ENCODE measurements around the gene CHAD. TPM values are rescaled to one million over a fixed set of nuclear protein-coding genes. Genes with fewer than 3 reads are reported as not detected.

Gene CHAD
- total and polyA plus RNA-seq, 2 of the 13 experiments (the other 11 are each of a cell fraction or from before 2014, with no cell fraction given) = 1.4 TPM; not detected in 1

DNA sequence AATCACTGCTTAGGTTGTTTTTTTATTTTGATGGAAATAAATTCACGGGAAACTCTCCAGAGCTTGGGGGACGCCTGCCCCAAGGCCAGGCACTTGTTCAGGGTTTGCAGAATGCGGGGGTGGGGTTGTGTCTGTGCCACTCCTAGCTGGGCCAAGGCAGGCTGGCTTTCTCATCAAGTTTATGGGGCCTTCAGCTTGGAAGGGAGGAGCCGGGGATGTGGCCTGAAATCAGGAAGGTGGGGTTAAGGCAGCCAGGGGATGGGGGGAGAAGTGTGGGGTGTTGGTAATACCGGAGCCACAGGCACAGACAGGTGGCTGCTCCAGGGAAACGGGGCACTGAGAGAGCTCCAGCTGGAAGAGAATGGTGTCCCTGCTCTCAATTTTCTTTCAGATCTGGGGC is 1.7 kb upstream of the CHAD start (continued):
- TF ChIP-seq, protein P1, sequence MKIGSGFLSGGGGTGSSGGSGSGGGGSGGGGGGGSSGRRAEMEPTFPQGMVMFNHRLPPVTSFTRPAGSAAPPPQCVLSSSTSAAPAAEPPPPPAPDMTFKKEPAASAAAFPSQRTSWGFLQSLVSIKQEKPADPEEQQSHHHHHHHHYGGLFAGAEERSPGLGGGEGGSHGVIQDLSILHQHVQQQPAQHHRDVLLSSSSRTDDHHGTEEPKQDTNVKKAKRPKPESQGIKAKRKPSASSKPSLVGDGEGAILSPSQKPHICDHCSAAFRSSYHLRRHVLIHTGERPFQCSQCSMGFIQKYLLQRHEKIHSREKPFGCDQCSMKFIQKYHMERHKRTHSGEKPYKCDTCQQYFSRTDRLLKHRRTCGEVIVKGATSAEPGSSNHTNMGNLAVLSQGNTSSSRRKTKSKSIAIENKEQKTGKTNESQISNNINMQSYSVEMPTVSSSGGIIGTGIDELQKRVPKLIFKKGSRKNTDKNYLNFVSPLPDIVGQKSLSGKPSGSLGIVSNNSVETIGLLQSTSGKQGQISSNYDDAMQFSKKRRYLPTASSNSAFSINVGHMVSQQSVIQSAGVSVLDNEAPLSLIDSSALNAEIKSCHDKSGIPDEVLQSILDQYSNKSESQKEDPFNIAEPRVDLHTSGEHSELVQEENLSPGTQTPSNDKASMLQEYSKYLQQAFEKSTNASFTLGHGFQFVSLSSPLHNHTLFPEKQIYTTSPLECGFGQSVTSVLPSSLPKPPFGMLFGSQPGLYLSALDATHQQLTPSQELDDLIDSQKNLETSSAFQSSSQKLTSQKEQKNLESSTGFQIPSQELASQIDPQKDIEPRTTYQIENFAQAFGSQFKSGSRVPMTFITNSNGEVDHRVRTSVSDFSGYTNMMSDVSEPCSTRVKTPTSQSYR (CRISPR knock-in tag; IDR thresholded peaks at IDR 0.05; ENCODE audit: borderline replicate concordance) = no peak
- no peak for TF ChIP-seq ARNT2 (CRISPR knock-in tag; IDR thresholded peaks at IDR 0.05; ENCODE audit: low read depth)
- TF ChIP-seq, protein P2, sequence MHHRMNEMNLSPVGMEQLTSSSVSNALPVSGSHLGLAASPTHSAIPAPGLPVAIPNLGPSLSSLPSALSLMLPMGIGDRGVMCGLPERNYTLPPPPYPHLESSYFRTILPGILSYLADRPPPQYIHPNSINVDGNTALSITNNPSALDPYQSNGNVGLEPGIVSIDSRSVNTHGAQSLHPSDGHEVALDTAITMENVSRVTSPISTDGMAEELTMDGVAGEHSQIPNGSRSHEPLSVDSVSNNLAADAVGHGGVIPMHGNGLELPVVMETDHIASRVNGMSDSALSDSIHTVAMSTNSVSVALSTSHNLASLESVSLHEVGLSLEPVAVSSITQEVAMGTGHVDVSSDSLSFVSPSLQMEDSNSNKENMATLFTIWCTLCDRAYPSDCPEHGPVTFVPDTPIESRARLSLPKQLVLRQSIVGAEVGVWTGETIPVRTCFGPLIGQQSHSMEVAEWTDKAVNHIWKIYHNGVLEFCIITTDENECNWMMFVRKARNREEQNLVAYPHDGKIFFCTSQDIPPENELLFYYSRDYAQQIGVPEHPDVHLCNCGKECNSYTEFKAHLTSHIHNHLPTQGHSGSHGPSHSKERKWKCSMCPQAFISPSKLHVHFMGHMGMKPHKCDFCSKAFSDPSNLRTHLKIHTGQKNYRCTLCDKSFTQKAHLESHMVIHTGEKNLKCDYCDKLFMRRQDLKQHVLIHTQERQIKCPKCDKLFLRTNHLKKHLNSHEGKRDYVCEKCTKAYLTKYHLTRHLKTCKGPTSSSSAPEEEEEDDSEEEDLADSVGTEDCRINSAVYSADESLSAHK (CRISPR knock-in tag; IDR thresholded peaks at IDR 0.05; ENCODE audit: borderline replicate concordance) = no peak
- TF ChIP-seq, protein P3, sequence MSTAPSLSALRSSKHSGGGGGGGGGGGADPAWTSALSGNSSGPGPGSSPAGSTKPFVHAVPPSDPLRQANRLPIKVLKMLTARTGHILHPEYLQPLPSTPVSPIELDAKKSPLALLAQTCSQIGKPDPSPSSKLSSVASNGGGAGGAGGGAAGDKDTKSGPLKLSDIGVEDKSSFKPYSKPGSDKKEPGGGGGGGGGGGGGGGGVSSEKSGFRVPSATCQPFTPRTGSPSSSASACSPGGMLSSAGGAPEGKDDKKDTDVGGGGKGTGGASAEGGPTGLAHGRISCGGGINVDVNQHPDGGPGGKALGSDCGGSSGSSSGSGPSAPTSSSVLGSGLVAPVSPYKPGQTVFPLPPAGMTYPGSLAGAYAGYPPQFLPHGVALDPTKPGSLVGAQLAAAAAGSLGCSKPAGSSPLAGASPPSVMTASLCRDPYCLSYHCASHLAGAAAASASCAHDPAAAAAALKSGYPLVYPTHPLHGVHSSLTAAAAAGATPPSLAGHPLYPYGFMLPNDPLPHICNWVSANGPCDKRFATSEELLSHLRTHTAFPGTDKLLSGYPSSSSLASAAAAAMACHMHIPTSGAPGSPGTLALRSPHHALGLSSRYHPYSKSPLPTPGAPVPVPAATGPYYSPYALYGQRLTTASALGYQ (CRISPR knock-in tag; IDR thresholded peaks at IDR 0.05) = no peak
